Measurements from ENCODE around the gene SPA17.

GRCh38 chr11:124738713-124739478 lies 65.2 kb downstream of the SPA17 start:
- TF ChIP-seq, protein P1, sequence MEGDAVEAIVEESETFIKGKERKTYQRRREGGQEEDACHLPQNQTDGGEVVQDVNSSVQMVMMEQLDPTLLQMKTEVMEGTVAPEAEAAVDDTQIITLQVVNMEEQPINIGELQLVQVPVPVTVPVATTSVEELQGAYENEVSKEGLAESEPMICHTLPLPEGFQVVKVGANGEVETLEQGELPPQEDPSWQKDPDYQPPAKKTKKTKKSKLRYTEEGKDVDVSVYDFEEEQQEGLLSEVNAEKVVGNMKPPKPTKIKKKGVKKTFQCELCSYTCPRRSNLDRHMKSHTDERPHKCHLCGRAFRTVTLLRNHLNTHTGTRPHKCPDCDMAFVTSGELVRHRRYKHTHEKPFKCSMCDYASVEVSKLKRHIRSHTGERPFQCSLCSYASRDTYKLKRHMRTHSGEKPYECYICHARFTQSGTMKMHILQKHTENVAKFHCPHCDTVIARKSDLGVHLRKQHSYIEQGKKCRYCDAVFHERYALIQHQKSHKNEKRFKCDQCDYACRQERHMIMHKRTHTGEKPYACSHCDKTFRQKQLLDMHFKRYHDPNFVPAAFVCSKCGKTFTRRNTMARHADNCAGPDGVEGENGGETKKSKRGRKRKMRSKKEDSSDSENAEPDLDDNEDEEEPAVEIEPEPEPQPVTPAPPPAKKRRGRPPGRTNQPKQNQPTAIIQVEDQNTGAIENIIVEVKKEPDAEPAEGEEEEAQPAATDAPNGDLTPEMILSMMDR (IDR thresholded peaks at IDR 0.05 in 4 of 5, conservative IDR thresholded peaks at IDR 0.05 in 1 of 5), result no peak
- no peak for TF ChIP-seq POLR2A (IDR thresholded peaks at IDR 0.05)

Measured in gastrocnemius medialis (tissue), 4 donors.